Measurements from ENCODE around the gene DMD. TPM values are rescaled to one million over a fixed set of nuclear protein-coding genes. Genes with fewer than 3 reads are reported as not detected.

The DMD gene
- total RNA-seq, 2 donors from 2014 or later: 19.6 to 24.9 TPM

DNA sequence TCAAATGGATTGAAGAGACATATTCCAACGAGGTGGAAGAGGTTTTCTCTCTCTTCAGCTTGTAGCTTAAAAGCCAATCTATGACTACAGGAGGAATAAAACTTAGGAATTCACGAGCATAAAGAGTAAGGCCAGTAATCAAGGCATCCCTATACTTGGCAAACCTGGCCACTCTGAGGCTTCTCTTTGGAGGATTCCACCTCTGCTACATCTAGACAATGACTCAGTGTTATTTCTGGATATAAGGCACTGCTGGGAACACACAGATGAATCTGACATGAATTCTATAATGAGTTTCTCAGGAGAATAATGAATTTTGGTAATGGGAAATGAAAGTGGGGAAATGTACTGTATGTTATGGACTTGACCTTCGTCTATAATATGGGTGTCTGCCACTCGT is 1123.7 kb downstream of the DMD start:
- no peaks in the 10 kb centered on the region for H3K27me3 Mint-ChIP-seq (ENCODE audit: insufficient read depth)

DNA sequence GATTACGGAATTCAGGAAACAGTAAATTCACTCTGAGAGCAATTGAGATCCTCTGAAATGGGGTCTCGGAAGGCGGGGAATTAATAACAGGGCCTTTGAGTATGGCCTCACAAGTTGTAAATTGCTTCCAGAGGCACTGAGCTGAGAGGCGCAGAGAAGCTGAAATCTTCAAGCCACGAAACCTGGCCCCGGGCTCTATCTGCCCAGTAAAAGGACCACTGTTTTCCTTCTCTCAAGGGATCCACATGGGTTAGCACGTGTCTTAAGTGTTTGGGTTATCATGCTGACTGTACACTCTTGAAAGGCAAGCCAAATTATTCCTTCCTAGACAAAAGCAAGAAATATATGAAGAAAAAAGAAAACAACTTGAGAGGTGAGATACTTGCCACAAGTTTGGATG is 1126.6 kb downstream of the DMD start:
- Mint-ChIP-seq H3K27ac (no peak overlapping the region), H3K4me1 (no peaks in the 10 kb centered on the region), H3K36me3 (ENCODE audit: low read depth) (no peaks in the 10 kb centered on the region), H3K27me3 (ENCODE audit: insufficient read depth) (no peaks in the 10 kb centered on the region), H3K4me3 (no peak overlapping the region), H3K9me3 (peaks cover 21% of the 10 kb centered on the region)
- Histone ChIP-seq H3K4me1 (ENCODE audit: control insufficient read depth, insufficient read depth, low read length) (no peaks in the 10 kb centered on the region), H3K9ac (ENCODE audit: extremely low read depth, low read length, poor library complexity, severe bottlenecking) (no peak overlapping the region), H3K4me3 (ENCODE audit: low read length) (no peak overlapping the region), H3K27me3 (ENCODE audit: control insufficient read depth, insufficient read depth, low read length, poor library complexity, severe bottlenecking) (no peaks in the 10 kb centered on the region), H3K36me3 (ENCODE audit: control insufficient read depth, insufficient read depth, low read length) (no peaks in the 10 kb centered on the region), H3K9me3 (ENCODE audit: control insufficient read depth, low read length) (no peaks in the 10 kb centered on the region), H3K27ac (ENCODE audit: low read depth, low read length) (no peak overlapping the region)
- DNase-seq: no peak
- TF ChIP-seq CTCF (conservative IDR thresholded peaks at IDR 0.05): no peak
- 87 to 95% methylated on average over 4 to 6 of the region's 7 CpGs for WGBS, 2 experiments (ENCODE audit: insufficient coverage in 1 of 2, insufficient read length in 1 of 2)

More for the DNA sequence above, 1123.7 kb downstream of the DMD start:
- DNase-seq: no peak
- Histone ChIP-seq H3K9ac (ENCODE audit: extremely low read depth, low read length, poor library complexity, severe bottlenecking) (no peak overlapping the region), H3K27ac (ENCODE audit: low read depth, low read length) (no peak overlapping the region), H3K36me3 (ENCODE audit: control insufficient read depth, insufficient read depth, low read length) (no peaks in the 10 kb centered on the region), H3K4me1 (ENCODE audit: control insufficient read depth, insufficient read depth, low read length) (no peaks in the 10 kb centered on the region), H3K9me3 (ENCODE audit: control insufficient read depth, low read length) (no peaks in the 10 kb centered on the region), H3K27me3 (ENCODE audit: control insufficient read depth, insufficient read depth, low read length, poor library complexity, severe bottlenecking) (no peaks in the 10 kb centered on the region), H3K4me3 (ENCODE audit: low read length) (no peak overlapping the region)
- no peaks in the 10 kb centered on the region for H3K4me1 Mint-ChIP-seq
- H3K36me3 Mint-ChIP-seq (ENCODE audit: low read depth): no peaks in the 10 kb centered on the region
- WGBS, 2 experiments (ENCODE audit: insufficient coverage in 1 of 2, insufficient read length in 1 of 2): 81 to 90% methylated on average over 2 of the region's 4 CpGs
- no peak overlapping the region for H3K27ac Mint-ChIP-seq
- peaks cover 16% of the 10 kb centered on the region for H3K9me3 Mint-ChIP-seq
- H3K4me3 Mint-ChIP-seq: no peak overlapping the region
- no peak for TF ChIP-seq CTCF (conservative IDR thresholded peaks at IDR 0.05)

DNA sequence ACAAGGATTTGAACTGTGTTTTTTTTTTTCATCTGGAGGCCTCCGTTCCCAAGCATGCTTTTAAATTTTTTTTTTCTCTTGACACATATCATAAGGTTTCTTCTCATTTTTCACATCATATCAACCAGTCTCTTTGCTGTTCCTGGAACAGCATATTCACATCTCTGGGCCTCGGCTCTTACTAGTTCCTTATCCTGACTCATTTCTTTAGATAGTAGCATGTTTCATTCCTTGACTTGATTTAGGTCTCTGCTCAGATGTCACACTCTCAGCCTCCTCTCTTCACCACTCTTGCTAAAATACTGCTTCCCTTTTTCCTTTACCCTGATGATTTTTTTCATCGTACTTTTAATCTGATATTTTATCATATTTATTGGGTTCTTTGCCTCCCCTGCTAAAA is 1163.1 kb downstream of the DMD start:
- whole genome bisulfite sequencing, 2 experiments (ENCODE audit: insufficient coverage in 1 of 2, insufficient read length in 1 of 2): 90 to 100% methylated on average over 1 to 3 of the region's 3 CpGs
- no peaks in the 10 kb centered on the region for H3K27me3 Mint-ChIP-seq (ENCODE audit: insufficient read depth)
- no peaks in the 10 kb centered on the region for H3K4me1 Mint-ChIP-seq
- no peaks in the 10 kb centered on the region for H3K9me3 ChIP-seq (ENCODE audit: control insufficient read depth, low read length)
- no peaks in the 10 kb centered on the region for H3K27me3 ChIP-seq (ENCODE audit: control insufficient read depth, insufficient read depth, low read length, poor library complexity, severe bottlenecking)
- H3K4me1 ChIP-seq (ENCODE audit: control insufficient read depth, insufficient read depth, low read length): no peaks in the 10 kb centered on the region
- no peak for TF ChIP-seq CTCF (conservative IDR thresholded peaks at IDR 0.05)
- H3K4me3 ChIP-seq (ENCODE audit: low read length): no peak overlapping the region
- H3K36me3 Mint-ChIP-seq (ENCODE audit: low read depth): no peaks in the 10 kb centered on the region
- H3K9ac ChIP-seq (ENCODE audit: extremely low read depth, low read length, poor library complexity, severe bottlenecking): no peak overlapping the region
- DNase-seq: no peak
- H3K36me3 ChIP-seq (ENCODE audit: control insufficient read depth, insufficient read depth, low read length): no peaks in the 10 kb centered on the region
- no peak overlapping the region for H3K4me3 Mint-ChIP-seq
- peaks cover 33% of the 10 kb centered on the region for H3K9me3 Mint-ChIP-seq
- H3K27ac ChIP-seq (ENCODE audit: low read depth, low read length): no peak overlapping the region
- no peak overlapping the region for H3K27ac Mint-ChIP-seq
